Ovary (tissue), 9 donors: ENCODE data around the gene LAMB3. TPM values are rescaled to one million over a fixed set of nuclear protein-coding genes. Genes with fewer than 3 reads are reported as not detected.
A peak's percentile ranks its signal among the peaks of the same experiment; 100 is the strongest.

Experiments
- DNase-seq, 5 donors: peaks; one replicate each; pipeline ENCODE4 v3.0.0-alpha.2; 2019 to 2020
- H3K27ac ChIP-seq, 2 donors: fragments of 200-600 bp; one replicate each; pipeline versions ENCODE4 v1.5.1 to v1.8.0; 2019 to 2022
- H3K27me3 ChIP-seq: fragments of 200-600 bp; one replicate; pipeline ENCODE4 v1.8.0; 2022
- H3K36me3 ChIP-seq: fragments of 200-600 bp; sonication (generic); one replicate; pipeline ENCODE4 v1.5.1; 2019
- H3K4me1 ChIP-seq: one replicate; pipeline ENCODE4 v1.8.1; 2013; ENCODE audit warnings: mild to moderate bottlenecking, moderate library complexity; ENCODE audit not compliant: insufficient read depth
- H3K4me3 ChIP-seq: fragments of 200-600 bp; sonication (generic); one replicate; pipeline ENCODE4 v1.5.1; 2017
- H3K9me3 ChIP-seq, 2 donors: fragments of 200-600 bp in 1 of 2; sonication (generic) in 1 of 2; one replicate each; pipeline versions ENCODE4 v1.5.1 to v1.8.1; 2013 to 2019; ENCODE audit warnings: mild to moderate bottlenecking in 1 of 2, moderate library complexity in 1 of 2
- CTCF ChIP-seq, 3 donors: fragments of 450-650 bp in 2 of 3; fragments of 200-600 bp in 1 of 3; IDR thresholded peaks; one replicate each; pipeline versions ENCODE4 v1.5.1 to v1.8.0; 2016 to 2022; ENCODE audit warnings: antibody characterized with exemption in 3 of 3, mild to moderate bottlenecking in 1 of 3
- EP300 ChIP-seq: sonication (generic); formaldehyde crosslinking; IDR thresholded peaks from one replicate; pipeline ENCODE4 v1.6.1; 2017; ENCODE audit warnings: antibody characterized with exemption
- POLR2A ChIP-seq: fragments of 450-650 bp; IDR thresholded peaks from one replicate; pipeline ENCODE4 v1.6.1; 2017; ENCODE audit warnings: antibody characterized with exemption, mild to moderate bottlenecking, moderate library complexity
- WGBS, 3 donors: extraction: QIAGEN DNeasy Blood & Tissue Kit in 1 of 3; methylation state at CpG; one replicate each; pipeline versions ENCODE4 v1.1.5 to v1.1.7; 2013 to 2017; 5-methylcytosine and 5-hydroxymethylcytosine counted together
- intact Hi-C, 4 donors: fragments of 100-400 bp; cut with DNase I; formaldehyde crosslinking; loops; one replicate each; pipeline versions ENCODE4 v1.11.0 to v1.15.1; 2022 to 2023
- polyA plus RNA-seq, 2 donors: library from polyadenylated mRNA; stranded (reverse); fragments of 200-250 nt in 1 of 2; fragments of 350-450 nt in 1 of 2; fragmentation: Illumina TruSeq in 1 of 2; extraction: RNeasy Lipid Tissue Mini Kit (QIAGEN cat#74804) in 1 of 2; gene quantifications; one replicate each; pipeline ENCODE4 v1.2.3, GENCODE V29; 2013 to 2014
- total RNA-seq, 7 donors: library from RNA; depleted of rRNA in 2 of 7; stranded (reverse); fragments of >200 nt in 2 of 7; fragmentation: NEBNext Ultra II Directional in 3 of 7; extraction: Animal tissue kit (Norgen Biotek cat#: 25700) in 3 of 7; gene quantifications; one replicate each; pipeline versions ENCODE4 v1.1.0 to v1.2.4, GENCODE V29; 2016 to 2023
- donor health status: DM: no; HTN: no; CAD: no; lungs with moderate emphysema.
- donor health status: DM: no; HTN: no; CAD: no.
- donor health status: Bipolar disorder and iron deficiency.
- donor health status: DM: yes; HTN: yes; CAD: no.
- donor health status: DM: no; HTN: no; CAD: no.
- donor health status: DM: yes; HTN: yes; CAD: no.

Gene LAMB3
- total and polyA plus RNA-seq, 9 donors = 0.54 to 56.9 (median 4.2) TPM

GRCh38 chr1:209622841-209623829 lies 29.1 kb downstream of the LAMB3 start:
- Histone ChIP-seq H3K27ac (peak overlapping the region in 1 of 2 donors; percentile 80), H3K9me3 (no peaks in the 10 kb centered on the region), H3K27me3 (no peaks in the 10 kb centered on the region), H3K4me3 (no peak overlapping the region), H3K4me1 (peaks cover 27% of the 10 kb centered on the region), H3K36me3 (no peaks in the 10 kb centered on the region)
- intact Hi-C loops = loop anchor here in 2 of 4 donors (5.0 to 10.0 kb wide), 3 partner anchors 62 to 124 kb away; no protein-coding TSS in a partner anchor
- WGBS, 3 donors = 91 to 96% (median 91%) methylated on average over 23 to 24 of the region's 24 CpGs
- TF ChIP-seq EP300 = no peak
- no peak for TF ChIP-seq POLR2A
- no peak for TF ChIP-seq CTCF (IDR thresholded peaks at IDR 0.05)
- peak in 1 of 5 donors; percentile 24 for DNase-seq

- peak overlapping the region in 1 of 2 donors; percentile 80 for H3K27ac ChIP-seq
- no peak for TF ChIP-seq EP300
- TF ChIP-seq POLR2A = no peak
- no peak for TF ChIP-seq CTCF (IDR thresholded peaks at IDR 0.05)
- 50 to 61% (median 58%) methylated on average over 11 of the region's 11 CpGs for WGBS, 3 donors
Measured at GRCh38 chr1:209621741-209622655, 30.2 kb downstream of the LAMB3 start.

GRCh38 chr1:209621286-209621685 lies 30.9 kb downstream of the LAMB3 start:
- Histone ChIP-seq H3K27me3 (no peaks in the 10 kb centered on the region), H3K9me3 (no peaks in the 10 kb centered on the region), H3K27ac (peak overlapping the region in 1 of 2 donors; percentile 80), H3K36me3 (no peaks in the 10 kb centered on the region), H3K4me3 (no peak overlapping the region), H3K4me1 (peaks cover 23% of the 10 kb centered on the region)
- intact Hi-C loops = loop anchor here in 2 of 4 donors (5.0 to 10.0 kb wide), 3 partner anchors 64 to 126 kb away; no protein-coding TSS in a partner anchor
- DNase-seq = peak in 3 of 5 donors; percentile 43 to 58 (median 49)
- 24 to 40% (median 29%) methylated on average over 4 of the region's 4 CpGs for WGBS, 3 donors
- TF ChIP-seq POLR2A (no peak), EP300 (no peak), CTCF (IDR thresholded peaks at IDR 0.05) (no peak)

More at GRCh38 chr1:209621741-209622655, 30.2 kb downstream of the LAMB3 start:
- Histone ChIP-seq H3K4me1 (peaks cover 23% of the 10 kb centered on the region), H3K36me3 (no peaks in the 10 kb centered on the region), H3K4me3 (no peak overlapping the region), H3K27me3 (no peaks in the 10 kb centered on the region), H3K9me3 (no peaks in the 10 kb centered on the region)
- intact Hi-C loops = loop anchor here in 2 of 4 donors (5.0 to 10.0 kb wide), 3 partner anchors 63 to 125 kb away; no protein-coding TSS in a partner anchor
- peak; percentile 65 to 74 (median 71) for DNase-seq

GRCh38 chr1:209620487-209620884 lies 31.7 kb downstream of the LAMB3 start:
- Histone ChIP-seq H3K4me3 (no peak overlapping the region), H3K36me3 (no peaks in the 10 kb centered on the region), H3K27me3 (no peaks in the 10 kb centered on the region), H3K9me3 (no peaks in the 10 kb centered on the region), H3K4me1 (peaks cover 20% of the 10 kb centered on the region), H3K27ac (peak overlapping the region in 1 of 2 donors; percentile 80)
- 66 to 90% (median 80%) methylated on average over 3 of the region's 3 CpGs for WGBS, 3 donors
- no peak for DNase-seq
- TF ChIP-seq POLR2A (no peak), EP300 (no peak), CTCF (IDR thresholded peaks at IDR 0.05) (no peak)
- intact Hi-C loops = loop anchor here in 2 of 4 donors (5.0 to 10.0 kb wide), 3 partner anchors 64 to 127 kb away; no protein-coding TSS in a partner anchor
